DMS114 treated with DMSO at 0.1 percent for 48 hours (cell line): ENCODE measurements around the gene STARD7.
"Not testable (repeated sequence)": the region's sequence is repeated elsewhere in the genome, so short reads cannot be mapped to it uniquely, and the experiment has no call there.

ENCODE experiments used
- DNase-seq: peaks from one replicate; lab custom pipeline; 2025; ENCODE audit not compliant: unreplicated experiment; lab: John Stamatoyannopoulos, UW

Gene STARD7, protein sequence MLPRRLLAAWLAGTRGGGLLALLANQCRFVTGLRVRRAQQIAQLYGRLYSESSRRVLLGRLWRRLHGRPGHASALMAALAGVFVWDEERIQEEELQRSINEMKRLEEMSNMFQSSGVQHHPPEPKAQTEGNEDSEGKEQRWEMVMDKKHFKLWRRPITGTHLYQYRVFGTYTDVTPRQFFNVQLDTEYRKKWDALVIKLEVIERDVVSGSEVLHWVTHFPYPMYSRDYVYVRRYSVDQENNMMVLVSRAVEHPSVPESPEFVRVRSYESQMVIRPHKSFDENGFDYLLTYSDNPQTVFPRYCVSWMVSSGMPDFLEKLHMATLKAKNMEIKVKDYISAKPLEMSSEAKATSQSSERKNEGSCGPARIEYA

DNA sequence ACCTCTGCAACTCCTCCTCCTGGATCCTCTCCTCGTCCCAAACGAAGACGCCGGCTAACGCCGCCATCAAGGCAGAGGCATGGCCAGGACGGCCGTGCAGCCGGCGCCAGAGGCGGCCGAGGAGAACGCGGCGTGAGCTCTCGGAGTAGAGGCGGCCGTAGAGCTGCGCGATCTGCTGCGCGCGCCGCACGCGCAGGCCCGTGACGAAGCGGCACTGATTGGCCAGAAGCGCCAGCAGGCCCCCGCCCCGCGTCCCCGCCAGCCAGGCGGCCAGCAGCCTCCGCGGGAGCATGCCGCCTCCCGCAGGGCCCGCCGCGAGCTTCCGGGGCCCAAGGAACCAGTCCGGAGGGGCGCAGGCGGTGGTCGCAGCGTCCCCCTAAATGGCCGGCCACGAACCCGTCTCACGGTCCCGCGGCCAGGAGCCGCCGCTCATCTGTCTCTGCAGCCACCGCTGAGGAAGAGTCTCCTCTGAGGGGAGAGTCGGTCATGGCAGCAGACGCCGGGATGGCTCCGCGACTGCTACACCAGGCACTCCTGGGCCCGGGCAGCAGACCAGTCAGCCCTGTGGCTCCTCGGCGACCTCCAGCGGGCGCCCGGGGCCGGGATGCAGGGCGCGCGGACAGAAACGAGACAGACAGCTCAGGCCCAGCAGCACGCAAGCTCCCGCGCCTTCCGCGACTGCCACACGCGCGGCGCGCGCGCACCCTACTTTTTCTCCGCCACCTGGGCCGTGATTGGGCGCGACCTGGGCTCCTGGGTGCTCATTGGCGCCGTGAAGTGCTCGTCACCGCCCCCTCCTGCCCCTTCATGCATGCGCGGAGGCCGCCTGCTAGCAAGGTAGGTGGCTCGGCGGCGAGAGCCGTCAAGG, at the start of gene STARD7:
Gene STARD7 (minus strand): TSS at position 685 of the 868 bp plus-strand sequence. CDS start 393 bp downstream, at position 292.
- DNase-seq: peak; percentile 96

DNA sequence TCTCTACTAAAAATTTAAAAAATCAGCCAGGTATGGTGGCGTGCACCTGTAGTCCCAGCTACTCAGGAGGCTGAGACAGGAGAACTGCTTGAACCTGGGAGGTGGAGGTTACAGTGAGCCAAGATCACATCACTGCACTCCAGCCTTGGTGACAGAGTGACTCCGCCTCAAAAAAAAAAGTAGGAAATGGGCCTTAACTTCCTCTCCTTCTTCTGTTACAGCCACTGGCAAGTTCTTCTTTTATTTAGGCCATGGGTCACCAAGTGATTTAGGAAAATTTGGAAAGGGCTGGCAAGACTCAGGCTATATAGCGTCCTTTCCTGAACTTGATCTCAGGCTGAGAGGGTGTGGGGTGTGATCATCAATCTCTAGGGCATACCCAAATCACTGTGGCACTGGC, 49.1 kb upstream of the STARD7 start:
- DNase-seq: not testable (repeated sequence)

DNA sequence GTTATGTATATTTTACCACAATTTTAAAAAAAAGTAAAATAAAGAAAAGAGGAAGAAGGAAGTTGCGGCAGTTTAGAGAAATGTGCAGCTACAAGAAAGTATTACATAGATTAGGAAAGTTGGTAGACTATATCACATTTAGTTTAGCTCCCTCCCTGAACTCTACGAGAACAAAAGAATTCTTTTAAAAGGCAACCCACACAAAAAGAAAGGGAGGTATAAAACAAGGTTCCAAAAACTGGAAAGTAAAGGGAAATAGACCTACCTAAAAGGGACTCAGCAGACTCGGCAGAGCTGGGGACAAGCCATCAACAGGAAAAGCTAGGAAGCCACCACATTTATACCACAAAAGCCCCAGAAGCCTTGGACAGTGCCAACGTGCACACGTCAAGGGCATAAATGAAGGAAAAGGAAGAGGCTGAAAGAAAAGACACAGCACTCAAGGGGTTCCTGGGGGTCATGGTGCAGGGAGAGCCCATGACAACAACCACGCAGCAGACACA, 48.0 kb upstream of the STARD7 start:
- DNase-seq: no peak

DNA sequence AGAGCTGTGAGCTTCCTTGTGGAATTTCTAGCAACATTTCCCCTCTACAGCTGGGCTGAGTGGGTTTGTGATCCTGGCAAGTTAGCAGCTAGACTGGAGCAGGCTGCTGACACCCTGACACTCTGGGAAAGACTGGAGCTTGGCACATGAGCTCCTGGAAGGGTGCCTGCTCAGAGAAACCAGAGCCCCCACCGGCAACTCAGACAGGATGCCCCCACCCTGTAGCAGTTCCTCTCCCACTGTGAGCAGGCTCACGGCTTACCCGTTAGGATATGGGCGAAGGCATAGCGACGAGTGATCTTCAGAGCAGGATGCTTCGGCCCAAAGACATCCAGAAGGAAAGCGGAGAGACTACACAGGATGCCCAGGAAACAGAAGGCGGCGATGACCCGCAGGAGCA, 45.9 kb upstream of the STARD7 start:
- no peak for DNase-seq

DNA sequence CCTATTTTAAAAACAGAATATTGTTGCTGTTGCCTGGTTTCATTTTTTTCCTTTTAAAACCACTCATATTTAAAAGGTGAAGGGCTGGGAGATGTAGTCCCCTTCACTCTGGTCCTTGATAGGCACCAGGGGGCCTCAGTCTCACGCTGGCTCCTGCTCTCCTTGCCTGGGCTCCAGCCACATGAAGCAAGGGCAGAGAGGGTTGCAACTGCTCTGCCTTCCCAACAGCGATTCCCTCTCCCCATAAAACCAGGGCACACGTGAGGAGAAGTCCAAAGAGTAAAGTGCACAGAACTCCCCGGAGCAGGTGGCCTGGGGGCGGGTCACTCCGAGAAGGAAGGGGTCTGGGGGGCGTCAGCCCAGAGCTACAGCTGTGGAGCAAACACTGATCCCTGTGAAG, 44.4 kb upstream of the STARD7 start:
- DNase-seq: no peak

DNA sequence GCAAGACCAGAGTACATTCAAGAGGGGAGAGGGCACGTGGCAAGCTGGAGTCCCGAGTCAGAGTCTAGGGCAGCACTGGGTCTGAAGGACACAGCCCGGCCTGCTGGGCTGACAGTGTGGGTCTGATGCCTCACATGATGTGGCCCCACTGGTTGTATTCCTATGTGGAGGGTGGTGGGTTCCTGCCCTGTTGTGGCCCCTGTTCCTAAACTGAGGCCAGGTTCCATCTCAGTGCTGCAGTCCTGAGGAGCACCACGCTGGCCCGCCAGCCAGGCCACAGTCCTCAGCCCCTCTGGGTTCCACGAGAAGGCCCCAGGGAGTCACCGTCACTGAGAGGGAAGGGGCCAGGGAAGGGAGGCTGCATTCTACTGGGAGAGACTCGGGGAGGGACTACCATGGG, 43.9 kb upstream of the STARD7 start:
- no peak for DNase-seq

DNA sequence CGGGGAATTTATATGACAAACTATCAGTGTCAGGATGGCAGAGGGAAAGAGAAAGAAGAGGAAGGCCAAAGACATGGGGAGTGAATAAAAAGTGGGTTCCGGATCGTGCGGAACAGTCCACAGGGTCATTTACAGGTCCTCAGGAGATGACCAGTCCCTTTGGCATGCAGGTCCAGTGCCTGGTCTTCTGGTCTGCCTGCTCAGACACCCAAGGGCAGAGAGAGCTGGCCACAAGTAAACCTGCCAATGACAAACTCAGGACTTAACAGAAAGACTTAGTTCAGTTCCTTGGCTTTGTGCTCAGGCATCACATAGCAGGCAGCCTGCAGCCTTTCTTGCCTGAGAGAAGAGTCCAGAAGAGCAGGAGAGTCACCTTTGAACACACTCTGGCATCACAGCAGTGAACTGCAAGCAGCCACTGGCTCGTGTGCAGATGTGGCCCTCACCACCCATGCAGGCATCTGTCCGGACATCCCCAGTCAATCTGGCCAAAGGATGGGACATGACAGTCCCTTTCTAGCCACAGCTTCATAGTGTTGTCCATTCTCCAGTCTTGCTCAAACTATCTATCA, 43.2 kb upstream of the STARD7 start:
- DNase-seq: no peak

DNA sequence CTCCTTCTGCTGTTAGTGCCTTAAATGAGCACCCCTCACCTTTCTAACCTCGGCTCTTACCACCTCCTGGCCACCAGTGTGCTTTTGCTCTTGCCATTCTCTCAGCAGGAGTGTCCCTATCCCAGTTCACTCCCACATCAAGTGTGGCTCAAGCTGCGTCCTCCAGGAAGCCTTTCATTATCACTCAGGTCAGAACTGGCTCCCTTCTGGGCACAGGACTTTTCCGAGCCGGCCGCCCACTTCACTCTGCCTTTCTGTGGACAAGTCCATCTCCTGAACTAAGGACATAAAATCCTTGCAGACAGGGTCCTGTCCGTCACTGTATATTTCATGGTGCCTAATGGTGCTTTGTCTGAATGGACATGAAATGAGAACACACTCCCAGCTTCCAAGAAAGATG, 41.6 kb upstream of the STARD7 start:
- no peak for DNase-seq

DNA sequence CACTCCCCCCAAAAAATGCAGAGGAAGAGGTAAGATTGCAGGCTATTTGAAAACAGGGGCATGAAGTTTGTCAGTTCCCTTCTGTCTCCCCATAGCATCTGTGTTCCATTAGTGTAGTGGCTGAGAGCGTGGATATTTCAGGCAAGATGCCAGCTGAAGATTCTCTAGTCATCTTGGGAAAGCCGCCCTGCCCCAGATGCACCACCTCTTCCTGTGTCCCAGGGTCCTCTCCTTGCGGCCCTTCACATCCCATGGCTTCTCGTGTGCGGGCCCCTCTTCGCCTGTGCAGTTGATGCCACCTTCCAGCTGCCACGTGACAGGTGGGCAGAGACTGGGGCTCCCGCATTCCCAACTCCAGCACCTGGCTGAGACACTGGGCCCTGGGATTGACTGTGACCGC, 41.0 kb upstream of the STARD7 start:
- DNase-seq: no peak

DNA sequence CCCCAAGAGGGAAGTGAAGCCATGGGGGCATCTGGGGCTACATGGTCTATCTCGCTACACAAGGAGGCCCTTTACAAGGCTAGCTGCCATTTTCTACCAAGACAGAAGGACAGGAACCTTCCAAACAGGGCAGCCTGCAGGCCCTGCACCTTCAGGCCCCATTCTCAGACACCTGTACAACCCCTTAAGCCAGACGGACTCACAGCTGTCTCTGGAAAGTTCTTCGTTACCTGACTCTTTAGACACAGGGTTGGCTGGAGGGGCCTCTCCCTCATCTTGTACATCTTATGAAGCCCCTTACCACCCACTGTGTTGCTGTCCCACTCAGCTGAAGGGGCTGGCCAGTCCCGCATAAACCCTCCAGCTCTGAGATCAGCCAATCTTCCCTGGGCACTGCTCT, 40.0 kb upstream of the STARD7 start:
- no peak for DNase-seq

DNA sequence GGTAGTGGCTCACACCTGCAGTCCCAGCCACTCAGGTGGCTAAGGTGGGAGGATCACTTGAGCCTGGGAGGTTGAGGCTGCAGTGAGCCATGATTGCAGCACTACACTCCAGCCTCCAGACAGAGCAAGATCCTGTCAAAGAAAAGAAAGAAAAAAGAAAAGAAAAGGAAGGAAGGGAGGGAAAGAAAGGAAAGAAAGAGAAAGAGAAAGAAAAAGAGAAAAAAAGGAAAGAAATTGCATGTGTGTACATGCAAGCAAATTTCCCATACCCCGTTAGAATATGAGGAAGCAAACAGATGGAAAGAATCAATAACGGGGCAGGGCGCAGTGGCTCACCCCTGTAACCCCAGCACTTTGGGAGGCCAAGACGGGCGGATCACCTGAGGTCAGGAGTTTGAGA, 39.3 kb upstream of the STARD7 start:
- no peak for DNase-seq

DNA sequence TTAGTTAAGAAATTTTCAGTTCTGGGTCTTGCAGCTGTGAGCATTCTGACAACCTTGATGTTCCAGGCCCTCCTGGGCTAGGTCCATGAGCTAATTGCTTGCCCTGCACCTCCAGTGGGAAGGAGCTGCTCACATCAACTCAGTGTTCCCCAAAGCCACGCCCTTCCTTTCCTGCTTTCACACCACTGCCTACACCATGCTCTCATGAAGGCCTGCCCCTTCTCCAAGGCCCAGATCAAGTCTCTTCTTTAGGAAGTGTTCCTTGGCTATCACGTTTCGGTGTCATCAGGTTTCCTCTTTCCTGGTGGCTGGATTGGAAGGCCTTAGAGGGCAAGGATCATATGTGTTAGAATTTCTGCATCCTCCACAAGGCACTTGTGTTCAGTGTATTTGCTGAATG, 38.4 kb upstream of the STARD7 start:
- no peak for DNase-seq

DNA sequence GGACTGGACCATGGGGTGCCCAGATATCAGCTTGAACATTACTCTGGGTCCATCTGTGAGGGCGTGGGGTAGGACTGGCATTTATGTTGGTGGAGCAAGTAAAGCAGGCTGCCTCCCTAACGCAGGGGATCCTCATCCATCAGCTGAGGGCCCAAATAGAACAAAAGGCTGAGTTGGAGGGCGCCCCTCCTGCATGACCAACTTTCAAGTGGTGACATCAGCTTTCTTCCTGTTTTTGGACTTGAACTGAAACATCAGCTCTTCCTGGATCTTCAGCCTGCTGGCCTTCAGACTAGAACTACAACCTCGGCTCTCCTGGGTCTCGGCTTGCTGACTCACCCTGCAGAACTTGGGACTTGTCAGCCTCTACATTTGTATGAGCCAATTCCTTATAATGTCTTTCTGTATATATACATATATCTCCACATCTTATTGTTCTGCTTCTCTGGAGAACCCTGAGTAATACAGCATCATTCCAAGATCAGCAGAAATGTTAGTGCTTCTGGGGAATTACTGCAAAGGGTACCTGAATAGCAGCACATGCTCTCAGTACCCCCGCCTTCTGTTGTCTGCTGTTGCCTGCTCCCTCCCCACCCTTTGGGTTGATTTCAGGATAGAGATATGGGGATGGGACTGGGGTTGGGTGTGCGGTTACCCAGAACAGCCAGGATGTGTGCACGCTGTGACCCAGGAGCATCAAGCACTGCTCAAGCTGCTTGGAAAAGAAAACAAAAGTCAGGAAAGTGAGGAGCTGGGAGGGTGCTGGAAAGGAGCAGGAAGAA, 37.2 kb upstream of the STARD7 start:
- no peak for DNase-seq

DNA sequence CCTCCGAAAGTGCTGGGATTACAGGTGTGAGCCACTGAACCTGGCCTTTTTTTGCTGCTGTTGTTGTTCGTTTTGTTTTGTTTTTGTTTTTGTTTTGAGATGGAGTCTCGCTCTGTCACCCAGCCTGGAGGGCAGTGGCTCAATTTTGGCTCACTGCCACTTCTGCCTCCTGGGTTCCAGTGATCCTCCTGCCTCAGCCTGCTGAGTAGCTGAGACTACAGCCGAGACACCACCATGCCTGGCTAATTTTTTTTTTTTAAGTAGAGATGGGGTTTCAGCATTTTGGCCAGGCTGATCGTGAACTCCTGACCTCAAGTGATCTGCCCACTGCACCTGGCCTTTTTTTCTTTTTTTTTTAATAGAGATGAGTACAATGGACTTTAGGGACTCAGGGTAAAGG, 35.2 kb upstream of the STARD7 start:
- no peak for DNase-seq

DNA sequence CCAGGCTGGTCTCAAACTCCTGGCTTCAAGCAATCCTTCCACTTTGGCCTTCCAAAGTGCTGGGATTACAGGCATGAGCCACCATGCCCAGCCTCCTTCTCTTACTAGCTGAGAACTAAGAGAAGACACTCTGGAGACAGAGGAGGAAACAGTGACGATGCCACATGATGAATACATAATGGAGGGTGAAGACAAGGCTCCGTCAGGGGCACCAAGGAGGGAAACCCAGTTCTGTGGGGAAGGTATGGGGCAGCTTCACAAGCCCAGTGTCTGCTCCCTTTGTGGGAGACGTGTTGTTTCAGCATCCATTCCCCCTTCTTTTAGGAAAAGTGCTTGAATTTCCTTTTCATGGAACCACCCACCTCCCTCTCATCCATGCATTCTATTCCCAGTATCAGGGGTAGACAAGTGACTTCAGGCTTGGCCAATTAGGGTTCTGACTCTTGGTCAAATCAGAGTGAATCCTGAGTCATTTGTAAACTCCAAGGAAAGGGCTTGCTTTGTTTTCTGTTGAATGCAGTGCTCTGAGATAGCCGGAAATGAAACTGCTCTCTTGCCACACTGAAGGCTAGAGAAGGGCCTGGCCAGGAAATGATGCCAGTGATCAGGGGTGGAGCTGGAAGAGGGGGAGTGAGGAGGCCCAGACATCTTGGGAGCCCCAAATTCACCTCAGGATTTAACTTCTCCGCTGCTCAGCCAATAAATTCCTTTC, 33.4 kb upstream of the STARD7 start:
- DNase-seq: no peak

DNA sequence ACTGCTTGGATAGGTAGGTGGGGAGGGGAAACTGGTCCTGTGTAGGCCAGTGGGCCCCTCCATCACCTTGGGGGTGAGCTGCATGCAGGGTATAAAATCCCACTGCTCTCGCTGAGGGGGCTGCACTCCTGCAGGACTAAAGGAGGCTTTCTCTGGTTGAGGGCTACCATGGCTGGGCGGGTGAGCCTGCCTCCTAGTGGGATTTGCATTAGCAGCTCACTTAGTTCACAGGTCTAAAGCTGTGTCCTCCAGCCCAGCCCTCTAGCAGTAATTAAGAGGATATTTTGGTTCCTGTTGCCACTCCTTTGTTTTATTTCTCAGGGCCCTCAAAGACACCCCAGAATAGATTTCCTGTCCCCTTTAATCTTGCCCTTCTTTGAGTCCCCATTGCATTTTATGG, 32.6 kb upstream of the STARD7 start:
- no peak for DNase-seq

DNA sequence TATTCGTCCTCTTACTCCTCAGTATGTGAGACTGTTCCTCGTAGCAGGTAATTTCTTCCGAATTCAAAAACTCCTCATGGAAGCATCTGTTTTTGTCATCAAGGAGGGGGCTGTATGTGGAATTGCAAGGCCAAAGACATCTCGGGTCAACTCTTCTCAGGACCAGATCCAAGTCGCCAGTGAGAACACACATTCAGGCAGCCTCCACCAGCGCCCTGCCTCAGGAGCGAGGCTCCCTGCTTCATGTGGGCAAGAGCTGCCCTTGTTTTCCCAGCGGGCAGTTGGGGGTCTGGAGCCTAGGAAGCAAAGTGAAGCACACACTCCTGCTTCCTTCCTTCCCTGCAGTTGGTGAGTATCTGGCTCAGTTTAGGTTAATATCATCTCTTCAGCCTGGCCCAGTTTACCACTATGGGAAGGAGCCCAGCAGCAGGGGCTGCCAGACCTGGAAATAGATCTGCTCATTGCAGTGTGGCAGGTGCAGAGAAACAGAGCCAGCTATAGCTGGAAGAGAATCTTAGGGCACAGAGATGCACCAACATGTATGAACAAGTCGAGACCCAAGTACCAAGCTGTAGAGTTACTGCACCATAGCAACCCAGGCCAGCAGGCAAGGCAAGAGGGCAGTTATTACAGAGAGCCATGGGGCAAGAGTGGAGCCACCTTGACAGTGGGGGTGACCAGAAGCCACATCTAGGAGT, 31.9 kb upstream of the STARD7 start:
- no peak for DNase-seq

DNA sequence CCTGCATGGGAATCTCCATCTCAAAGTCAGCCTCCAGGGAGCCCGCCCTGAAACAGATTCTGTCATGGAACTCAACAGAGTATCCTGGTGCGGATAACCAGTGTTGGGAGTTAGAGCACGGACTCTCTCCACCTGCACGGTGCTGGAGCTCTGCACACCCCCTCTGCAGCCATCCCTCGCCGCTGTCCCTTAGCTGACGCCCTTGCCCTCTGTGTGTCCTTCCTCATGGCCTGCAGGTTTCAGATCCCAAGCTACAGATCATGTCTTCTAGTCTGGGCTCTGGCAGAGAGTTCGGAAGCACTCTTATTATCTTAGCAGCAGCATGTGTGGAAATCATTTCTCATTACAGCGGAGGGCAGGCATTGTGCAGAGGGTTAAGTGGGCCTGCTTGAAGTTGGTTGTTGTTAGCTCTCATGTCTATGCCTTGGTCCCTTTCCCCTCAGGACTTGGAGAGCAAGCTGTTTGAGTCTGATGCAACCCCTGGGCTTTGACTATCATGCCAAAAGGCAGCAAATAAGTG, 31.2 kb upstream of the STARD7 start:
- DNase-seq: no peak

DNA sequence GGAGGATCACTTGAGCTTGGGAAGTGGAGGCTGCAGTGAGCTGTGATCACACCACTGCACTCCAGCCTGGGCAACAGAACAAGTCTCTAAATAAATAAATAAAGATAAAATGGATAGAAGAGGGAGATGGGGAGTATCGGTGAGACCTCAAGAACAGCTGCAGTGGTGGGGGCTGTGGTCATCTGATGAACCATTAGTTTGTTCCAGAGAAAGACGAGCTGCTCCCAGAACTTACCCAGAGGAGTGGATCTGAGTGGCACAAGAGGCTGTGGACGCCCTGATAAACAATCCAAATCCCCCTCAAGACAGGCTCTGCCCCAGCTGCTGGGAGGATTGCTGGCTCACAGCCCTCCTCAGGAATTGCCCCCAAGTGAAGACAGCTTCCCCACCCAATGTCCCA, 30.5 kb upstream of the STARD7 start:
- DNase-seq: no peak

DNA sequence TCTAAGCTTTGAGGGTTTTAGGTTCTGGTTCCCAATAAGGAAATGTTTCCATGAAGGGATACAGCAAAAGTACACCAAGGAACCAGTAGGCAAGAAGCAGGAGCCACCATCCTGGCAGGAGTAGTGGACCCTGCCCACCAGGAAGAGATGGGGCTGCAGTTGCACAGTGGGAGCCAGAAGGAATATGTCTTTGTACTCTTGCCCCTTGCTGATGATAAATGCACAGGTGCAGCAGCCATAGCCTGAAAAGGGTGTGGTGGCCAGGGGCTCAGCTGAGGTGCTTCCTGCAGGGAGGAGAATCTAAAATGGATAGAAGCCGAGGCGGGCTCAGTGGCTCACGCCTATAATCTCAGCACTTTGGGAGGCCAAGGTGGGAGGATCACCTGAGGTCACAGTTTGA, 29.6 kb upstream of the STARD7 start:
- DNase-seq: no peak
